Measurements from ENCODE around the gene SEMA4D.

The SEMA4D gene

DNA sequence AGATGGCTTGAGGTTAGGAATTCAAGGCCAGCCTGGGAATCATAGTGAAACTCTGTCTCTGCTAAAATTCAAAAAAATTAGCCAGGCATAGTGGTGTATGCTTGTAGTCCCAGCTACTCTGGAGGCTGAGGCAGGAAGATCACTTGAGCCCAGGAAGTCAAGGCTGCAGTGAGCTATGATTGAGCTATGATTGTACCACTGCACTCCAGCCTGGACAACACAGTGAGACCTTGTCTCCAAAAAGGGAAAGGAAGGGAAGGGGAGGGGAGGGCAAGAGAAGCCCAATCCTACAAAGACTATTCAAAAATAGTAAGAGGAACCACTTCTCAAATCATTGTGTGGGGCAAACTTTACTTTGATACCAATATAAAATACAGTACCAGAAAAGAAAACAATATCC is 11.2 kb downstream of the SEMA4D start:
- Histone ChIP-seq H3K4me2 (no peak overlapping the region), H3K4me1 (ENCODE audit: low read depth, poor library complexity, severe bottlenecking) (peaks cover 50% of the 10 kb centered on the region), H3K9ac (no peak overlapping the region), H4K20me1 (ENCODE audit: insufficient read depth) (peaks cover 42% of the 10 kb centered on the region), H2AFZ (ENCODE audit: low read depth) (no peak overlapping the region), H3K36me3 (ENCODE audit: insufficient read depth) (peaks cover 3% of the 10 kb centered on the region; the same call in 1 of the 2 replicates), H3K4me3 (IDR thresholded peaks at IDR 0.05; ENCODE audit: insufficient read depth, low read depth, low read length) (no peak overlapping the region), H3K27me3 (ENCODE audit: insufficient read depth, low read depth) (no peaks in the 10 kb centered on the region), H3K27ac (no peak overlapping the region), H3K79me2 (ENCODE audit: insufficient read depth, low read depth) (peaks cover 100% of the 10 kb centered on the region)
- TF ChIP-seq CTCF (conservative IDR thresholded peaks at IDR 0.05; ENCODE audit: low read depth, low read length): no peak

- H3K4me1 ChIP-seq (ENCODE audit: low read depth, poor library complexity, severe bottlenecking): peaks cover 54% of the 10 kb centered on the region
Observed at GRCh38 chr9:89484475-89485404, 13.2 kb downstream of the SEMA4D start.

GRCh38 chr9:89483592-89484474 is 14.1 kb downstream of the SEMA4D start:
- no peak for TF ChIP-seq CTCF (conservative IDR thresholded peaks at IDR 0.05; ENCODE audit: low read depth, low read length)
- no peaks in the 10 kb centered on the region for H3K27me3 ChIP-seq (ENCODE audit: insufficient read depth, low read depth)
- H3K27ac ChIP-seq: no peak overlapping the region
- H3K4me1 ChIP-seq (ENCODE audit: low read depth, poor library complexity, severe bottlenecking): peaks cover 54% of the 10 kb centered on the region
- H3K4me3 ChIP-seq (IDR thresholded peaks at IDR 0.05; ENCODE audit: insufficient read depth, low read depth, low read length): no peak overlapping the region
- H4K20me1 ChIP-seq (ENCODE audit: insufficient read depth): peaks cover 31% of the 10 kb centered on the region
- H3K4me2 ChIP-seq: peak overlapping the region; percentile 22; the same call in 1 of the 2 replicates
- no peak overlapping the region for H2AFZ ChIP-seq (ENCODE audit: low read depth)
- no peak overlapping the region for H3K9ac ChIP-seq
- peaks cover 92% of the 10 kb centered on the region for H3K79me2 ChIP-seq (ENCODE audit: insufficient read depth, low read depth)
- H3K36me3 ChIP-seq (ENCODE audit: insufficient read depth): peaks cover 6% of the 10 kb centered on the region; the same call in 1 of the 2 replicates

More at GRCh38 chr9:89484475-89485404, 13.2 kb downstream of the SEMA4D start:
- Histone ChIP-seq H2AFZ (ENCODE audit: low read depth) (no peak overlapping the region), H3K4me2 (no peak overlapping the region), H3K27me3 (ENCODE audit: insufficient read depth, low read depth) (no peaks in the 10 kb centered on the region), H3K9ac (no peak overlapping the region), H4K20me1 (ENCODE audit: insufficient read depth) (peaks cover 34% of the 10 kb centered on the region), H3K27ac (no peak overlapping the region), H3K79me2 (ENCODE audit: insufficient read depth, low read depth) (peaks cover 92% of the 10 kb centered on the region), H3K36me3 (ENCODE audit: insufficient read depth) (peaks cover 3% of the 10 kb centered on the region; the same call in 1 of the 2 replicates), H3K4me3 (IDR thresholded peaks at IDR 0.05; ENCODE audit: insufficient read depth, low read depth, low read length) (no peak overlapping the region)
- no peak for TF ChIP-seq CTCF (conservative IDR thresholded peaks at IDR 0.05; ENCODE audit: low read depth, low read length)

DNA sequence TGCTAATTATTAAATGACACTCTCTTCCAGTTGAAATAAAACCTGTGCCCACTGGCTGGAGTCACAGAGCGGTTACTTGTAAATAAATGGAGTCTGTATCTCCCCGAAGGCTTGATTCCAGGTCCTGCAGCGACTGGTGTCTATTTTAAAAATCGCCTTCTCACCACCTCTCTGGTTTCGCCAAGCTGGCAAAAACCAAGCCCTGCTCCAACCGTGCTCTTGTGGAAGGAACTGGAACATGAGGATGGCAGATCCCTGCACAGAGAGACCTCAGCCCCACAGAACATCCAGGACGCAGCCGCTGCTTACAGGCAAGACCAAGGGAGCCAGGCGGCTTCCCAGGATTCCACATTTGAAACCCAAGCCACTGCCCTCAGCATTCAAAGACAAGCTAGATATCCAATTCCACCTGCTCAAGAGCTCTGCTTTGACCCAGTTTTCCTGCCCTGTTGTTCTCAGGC is 15.0 kb downstream of the SEMA4D start:
- H3K27ac ChIP-seq: no peak overlapping the region; the same call in 1 of the 2 replicates
- TF ChIP-seq CTCF (conservative IDR thresholded peaks at IDR 0.05; ENCODE audit: low read depth, low read length): no peak
- H3K9ac ChIP-seq: no peak overlapping the region
- H3K4me2 ChIP-seq: peak overlapping the region; percentile 22; the same call in 1 of the 2 replicates
- peaks cover 57% of the 10 kb centered on the region for H3K4me1 ChIP-seq (ENCODE audit: low read depth, poor library complexity, severe bottlenecking)
- no peak overlapping the region for H3K4me3 ChIP-seq (IDR thresholded peaks at IDR 0.05; ENCODE audit: insufficient read depth, low read depth, low read length)
- no peaks in the 10 kb centered on the region for H3K27me3 ChIP-seq (ENCODE audit: insufficient read depth, low read depth)
- H3K36me3 ChIP-seq (ENCODE audit: insufficient read depth): peaks cover 6% of the 10 kb centered on the region; the same call in 1 of the 2 replicates
- peaks cover 91% of the 10 kb centered on the region for H3K79me2 ChIP-seq (ENCODE audit: insufficient read depth, low read depth)
- peaks cover 28% of the 10 kb centered on the region for H4K20me1 ChIP-seq (ENCODE audit: insufficient read depth)
- no peak overlapping the region for H2AFZ ChIP-seq (ENCODE audit: low read depth)

All from KMS-11 (cell line).